Putamen (tissue), 1 donor: ENCODE measurements around the gene NLRP1.
"Not testable (repeated sequence)": the region's sequence is repeated elsewhere in the genome, so short reads cannot be mapped to it uniquely, and the experiment has no call there.

ENCODE experiments used
- DNase-seq: peaks from one replicate; pipeline ENCODE4 v3.0.0-alpha.2; 2016; ENCODE audit warnings: low spot score

Gene NLRP1

DNA sequence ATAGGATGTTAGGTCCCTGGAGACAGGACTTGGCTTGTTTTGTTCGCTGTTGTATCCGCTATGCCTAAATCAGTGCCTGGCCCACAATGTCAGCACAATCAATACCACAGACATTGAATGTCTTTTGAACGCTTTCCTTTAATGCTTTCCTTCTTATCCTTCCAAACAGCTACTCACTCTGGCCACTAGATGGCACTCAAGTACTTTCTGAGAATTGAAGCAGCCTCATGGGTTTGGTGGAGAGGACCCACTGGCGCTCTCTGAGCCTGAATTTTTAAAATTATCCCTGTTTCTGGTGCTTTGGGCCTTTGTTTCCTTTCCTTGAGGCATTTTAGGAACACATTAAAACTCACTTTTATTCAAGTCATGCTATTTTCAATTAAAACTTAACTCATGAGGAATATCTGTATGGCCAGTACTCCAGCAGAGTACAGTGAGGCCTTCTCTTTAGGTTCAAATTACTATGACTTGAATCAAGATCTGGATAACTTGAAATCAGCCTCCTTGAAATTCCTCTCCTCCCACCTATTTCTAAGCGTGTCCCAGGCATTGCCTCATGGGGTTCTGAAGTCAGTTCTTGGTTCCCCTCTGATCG lies 3.2 kb upstream of the NLRP1 start:
- DNase-seq: peak; percentile 70

DNA sequence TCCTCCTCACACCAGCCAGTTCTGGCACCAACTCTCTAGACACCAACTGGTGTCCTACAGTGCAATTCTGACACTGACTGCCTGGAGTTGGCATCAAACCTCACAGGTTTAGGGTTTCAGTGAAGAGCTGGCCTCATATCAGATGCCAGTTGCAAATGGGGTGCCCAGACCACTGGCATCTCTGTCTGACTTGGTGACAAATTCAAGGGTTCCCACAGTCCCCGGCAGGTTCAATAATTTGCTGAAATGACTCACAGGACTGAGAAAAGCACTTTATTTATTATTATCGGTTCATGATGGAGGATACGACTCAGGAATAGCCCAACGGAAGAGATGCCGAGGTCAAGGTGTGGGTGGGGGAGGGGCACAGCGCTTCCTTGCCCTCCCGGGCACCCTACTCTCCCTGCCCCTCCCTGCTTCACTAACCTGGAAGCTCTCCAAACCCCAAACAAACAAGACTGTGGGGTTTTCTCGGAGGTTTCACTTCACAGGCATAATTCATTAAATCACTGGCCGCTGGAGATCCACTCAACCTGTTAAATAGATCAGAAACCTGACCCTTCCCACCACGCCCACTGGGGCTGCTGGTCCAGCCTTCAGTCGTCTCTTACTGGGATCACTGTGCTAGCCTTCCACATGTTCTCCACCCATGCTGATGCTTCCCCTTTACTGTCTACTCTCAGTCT lies 1.7 kb upstream of the NLRP1 start:
- no peak for DNase-seq

DNA sequence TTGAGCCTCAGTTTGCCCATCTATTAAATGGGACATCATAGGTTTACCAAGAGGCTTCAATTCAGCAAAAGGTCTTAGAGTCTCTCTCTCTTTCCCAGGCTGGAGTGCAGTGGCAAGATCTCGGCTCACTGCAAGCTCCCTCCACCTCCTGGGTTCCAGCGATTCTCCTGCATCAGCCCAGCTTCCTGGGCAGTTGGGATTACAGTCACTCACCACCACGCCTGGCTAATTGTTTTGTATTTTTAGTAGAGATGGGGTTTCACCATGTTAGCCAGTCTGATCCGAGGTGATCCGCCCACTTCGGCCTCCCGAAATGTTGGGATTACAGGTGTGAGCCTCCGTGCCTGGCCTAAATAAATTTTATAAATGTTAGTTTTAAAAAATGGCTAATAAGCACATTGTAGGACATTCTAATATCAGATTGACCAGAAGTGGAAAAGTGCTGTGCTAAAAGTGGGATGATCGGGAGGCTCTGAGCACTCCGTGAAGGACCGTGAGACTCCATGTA lies 1.0 kb upstream of the NLRP1 start:
- no peak for DNase-seq

DNA sequence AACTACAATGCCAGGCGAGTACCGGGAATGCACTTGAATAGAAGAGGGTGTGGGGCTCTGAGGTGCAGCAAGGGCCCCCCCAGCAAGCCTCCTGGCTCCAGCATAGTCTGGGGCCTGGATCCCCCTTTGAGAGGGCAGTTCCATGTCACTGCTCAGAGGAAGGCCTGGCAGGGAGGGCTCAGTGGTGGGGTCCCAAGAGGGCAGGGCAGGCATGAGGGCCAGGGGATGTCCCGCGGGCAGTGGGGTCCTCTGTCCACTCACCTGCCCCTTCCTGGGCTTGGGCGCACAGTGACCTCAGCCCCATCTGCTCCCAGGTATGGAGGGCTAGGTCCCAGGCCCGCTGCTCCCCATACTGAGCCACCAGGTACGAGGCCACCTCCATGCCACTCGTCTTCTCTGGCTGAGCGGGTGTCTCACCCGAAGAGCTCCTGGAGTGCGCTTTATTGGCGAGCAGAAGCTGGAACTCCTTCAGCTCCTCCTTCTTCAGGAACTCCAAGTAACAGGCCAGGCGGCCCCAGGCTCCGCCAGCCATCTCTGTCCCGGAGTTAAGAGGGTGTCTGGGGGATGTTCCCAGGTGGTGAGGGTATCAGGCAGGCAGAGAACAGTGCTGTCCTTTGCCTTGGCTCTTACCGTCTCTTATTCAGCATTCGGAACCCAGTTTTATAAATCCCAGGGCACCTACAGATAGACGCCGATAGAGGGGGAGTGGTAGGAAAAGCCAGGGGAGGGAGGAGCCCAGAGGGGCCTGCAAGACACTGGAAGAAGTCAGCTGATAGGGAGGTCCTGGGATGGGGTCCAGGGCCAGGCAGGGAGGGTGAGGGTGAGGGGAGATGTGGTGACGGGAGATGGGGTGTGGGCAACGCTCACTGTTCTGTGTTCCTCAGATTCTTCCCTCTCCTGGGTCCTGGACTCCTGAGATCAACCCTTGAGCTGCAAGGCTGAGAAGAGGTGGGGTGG lies 605 bp downstream of the NLRP1 start:
- no peak for DNase-seq

DNA sequence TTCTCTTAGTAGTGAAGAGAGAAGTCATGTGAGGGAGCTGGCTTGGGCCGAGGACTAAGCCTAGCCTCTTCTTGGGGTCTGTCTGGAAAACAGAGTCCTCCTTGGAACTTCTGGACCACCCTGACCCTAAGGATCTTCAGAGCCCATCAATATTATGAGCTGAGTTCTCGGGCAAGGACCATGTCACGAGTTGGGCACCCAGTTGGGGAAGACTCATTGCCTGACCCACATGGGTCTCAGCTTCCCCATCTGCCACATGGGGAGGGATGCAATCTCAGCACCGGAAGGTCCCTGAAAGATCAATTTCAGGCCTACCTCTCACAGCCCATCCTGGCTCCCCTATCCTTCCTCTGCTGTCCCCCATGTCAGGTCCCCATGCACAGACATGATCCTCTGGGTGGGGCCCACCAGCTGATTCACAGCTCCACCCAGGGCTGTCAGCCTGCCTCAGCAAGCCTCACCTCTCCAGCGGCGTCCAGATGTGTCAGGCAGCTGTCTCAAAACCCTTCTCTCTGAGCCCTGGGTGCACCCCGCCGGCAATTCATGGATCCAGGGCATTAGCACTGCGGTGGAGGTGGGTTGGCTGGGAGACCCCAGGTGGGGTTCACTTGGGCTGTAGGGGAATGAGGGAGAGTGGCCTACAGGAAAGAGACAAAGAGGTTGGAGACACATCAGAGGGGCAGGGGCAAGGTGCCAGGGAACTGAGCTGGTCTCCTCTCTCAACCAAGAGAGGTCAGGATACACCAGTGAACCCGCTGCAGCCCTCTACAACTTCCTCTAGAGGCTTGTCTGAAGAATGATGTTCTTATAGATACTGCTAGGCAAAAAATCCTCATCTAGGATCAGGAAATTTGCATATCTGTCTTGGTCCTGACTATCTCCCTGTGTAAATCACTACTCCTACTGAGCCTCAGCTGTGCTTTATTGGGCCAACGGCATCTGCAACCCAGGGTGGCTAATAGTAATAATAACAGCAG lies 1.8 kb downstream of the NLRP1 start:
- no peak for DNase-seq

DNA sequence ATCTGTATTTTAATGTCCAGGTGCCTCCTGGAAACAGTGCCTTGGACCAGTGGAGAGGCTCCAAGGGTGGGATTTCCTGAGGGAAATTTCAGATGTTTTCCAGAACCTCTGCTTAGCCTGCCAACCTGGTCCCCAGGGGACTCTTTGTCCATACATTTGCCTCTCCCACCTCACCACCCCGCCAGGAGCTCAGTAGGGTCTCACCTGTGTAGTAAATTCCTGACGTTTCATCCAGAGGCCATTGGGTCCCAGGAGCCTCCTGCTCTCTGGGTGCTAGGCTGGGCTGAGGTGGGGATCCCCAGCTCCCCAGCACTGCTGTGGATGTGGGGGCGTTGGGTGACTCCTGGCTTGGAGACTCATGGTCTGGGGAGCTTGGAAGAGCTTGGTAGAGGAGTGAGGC lies 2.7 kb downstream of the NLRP1 start:
- DNase-seq: no peak

DNA sequence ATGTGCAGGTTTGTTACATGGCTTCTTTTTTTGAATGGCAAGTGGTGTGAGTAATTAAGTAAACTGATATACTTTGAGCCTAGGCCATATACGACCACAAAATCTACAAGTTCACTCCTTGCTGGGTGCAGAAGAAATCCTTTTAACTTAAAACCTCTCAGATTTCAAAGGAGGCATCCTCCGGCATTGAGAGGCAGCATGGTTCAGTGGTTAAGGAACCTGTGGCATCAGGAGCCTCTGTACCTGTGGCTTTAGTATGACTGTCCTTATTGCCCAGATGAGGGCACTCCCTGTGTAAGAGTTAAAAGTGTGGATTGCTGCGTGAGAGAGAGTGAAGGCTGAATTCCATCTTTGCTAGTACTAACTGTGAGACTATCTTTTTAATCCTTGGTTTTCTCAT lies 3.3 kb downstream of the NLRP1 start:
- DNase-seq: no peak

DNA sequence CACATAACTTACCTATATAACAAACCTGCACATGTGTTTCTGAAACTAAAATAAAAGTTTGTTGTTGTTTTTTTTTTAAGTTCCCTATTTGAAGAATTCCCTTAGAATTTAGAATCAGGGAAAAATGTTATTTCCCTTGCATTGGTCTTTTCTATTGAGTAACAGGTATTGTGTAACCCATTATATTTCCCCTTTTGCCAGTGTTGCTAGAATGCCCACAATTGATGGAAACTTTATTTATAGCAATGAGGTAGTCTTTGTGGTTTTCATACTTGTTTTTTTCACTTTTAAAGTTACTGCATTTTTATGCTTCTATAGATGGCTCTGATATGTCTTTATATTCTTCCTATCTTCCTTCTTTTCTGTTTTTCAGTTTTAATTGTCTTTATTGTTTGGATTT lies 3.9 kb downstream of the NLRP1 start:
- DNase-seq: no peak

DNA sequence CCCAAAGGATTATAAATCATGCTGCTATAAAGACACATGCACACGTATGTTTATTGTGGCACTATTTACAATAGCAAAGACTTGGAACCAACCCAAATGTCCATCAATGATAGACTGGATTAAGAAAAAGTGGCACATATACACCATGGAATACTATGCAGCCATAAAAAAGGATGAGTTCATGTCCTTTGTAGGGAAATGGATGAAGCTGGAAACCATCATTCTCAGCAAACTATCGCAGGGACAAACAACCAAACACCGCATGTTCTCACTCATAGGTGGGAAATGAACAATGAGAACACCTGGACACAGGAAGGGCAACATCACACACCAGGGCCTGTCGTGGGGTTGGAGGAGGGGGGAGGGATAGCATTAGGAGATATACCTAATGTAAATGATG lies 5.5 kb downstream of the NLRP1 start:
- not testable (repeated sequence) for DNase-seq

DNA sequence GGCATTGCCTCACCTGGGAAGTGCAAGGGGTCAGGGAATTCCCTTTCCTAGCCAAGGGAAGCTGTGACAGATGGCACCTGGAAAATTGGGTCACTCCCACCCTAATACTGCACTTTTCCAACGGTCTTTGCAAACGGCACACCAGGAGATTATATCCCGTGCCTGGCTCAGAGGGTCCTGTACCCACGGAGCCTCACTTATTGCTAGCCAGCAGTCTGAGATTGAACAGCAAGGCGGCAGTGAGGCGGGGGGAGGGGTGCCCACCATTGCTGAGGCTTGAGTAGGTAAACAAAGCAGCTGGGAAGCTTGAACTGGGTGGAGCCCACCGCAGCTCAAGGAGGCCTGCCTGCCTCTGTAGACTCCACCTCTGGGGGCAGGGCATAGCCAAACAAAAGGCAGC lies 11.3 kb downstream of the NLRP1 start:
- DNase-seq: not testable (repeated sequence)

DNA sequence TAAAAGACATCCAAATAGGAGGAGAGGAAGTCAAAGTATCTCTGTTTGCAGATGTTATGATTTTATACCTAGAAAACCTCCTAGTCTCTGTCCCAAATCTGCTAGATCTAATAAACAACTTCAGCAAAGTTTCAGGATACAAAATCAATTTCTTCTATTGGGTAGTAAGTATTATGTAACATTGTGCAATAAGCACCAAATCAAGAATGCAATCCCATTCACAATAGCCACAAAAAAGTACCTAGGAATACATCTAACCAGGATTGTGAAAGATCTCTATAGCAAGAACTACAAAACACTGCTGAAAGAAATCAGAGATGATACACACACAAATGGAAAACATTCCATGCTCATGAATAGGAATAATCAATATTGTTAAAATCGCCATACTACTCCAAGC lies 13.0 kb downstream of the NLRP1 start:
- no peak for DNase-seq

DNA sequence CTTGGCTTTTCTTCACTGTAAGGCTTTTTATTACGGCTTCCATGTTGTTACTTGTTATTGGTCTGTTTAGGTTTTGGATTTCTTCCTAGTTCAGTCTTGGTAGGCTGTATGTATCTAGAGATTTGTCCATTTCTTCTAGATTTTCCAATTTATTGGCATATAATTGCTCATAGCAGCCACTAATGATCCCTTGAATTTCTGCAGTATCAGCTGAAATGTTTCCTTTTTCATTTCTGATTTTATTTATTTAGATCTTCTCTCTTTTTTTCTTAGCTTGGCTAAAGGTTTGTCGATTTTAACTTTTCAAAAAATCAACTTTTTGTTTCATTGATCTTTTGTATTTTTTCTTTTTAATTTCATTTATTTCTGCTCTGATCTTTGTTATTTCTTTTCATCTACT lies 18.5 kb downstream of the NLRP1 start:
- DNase-seq: no peak

DNA sequence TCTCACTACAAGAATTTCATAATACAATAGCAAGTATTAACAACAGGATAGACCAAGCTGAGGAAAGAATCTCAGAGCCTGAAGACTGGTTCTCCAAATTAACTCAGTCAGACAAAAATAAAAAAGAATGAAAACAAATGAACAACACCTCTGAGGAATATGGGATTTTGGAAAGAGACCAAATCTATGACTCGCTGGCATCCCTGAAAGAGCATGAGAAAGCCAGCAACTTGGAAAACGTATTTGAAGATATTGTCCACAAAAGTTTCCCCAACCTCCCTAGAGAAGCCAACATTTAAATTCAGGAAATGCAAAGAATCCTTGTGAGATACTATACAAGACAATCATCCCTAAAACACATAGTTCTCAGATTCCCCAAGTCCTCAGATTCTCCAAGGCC lies 20.9 kb downstream of the NLRP1 start:
- DNase-seq: no peak

DNA sequence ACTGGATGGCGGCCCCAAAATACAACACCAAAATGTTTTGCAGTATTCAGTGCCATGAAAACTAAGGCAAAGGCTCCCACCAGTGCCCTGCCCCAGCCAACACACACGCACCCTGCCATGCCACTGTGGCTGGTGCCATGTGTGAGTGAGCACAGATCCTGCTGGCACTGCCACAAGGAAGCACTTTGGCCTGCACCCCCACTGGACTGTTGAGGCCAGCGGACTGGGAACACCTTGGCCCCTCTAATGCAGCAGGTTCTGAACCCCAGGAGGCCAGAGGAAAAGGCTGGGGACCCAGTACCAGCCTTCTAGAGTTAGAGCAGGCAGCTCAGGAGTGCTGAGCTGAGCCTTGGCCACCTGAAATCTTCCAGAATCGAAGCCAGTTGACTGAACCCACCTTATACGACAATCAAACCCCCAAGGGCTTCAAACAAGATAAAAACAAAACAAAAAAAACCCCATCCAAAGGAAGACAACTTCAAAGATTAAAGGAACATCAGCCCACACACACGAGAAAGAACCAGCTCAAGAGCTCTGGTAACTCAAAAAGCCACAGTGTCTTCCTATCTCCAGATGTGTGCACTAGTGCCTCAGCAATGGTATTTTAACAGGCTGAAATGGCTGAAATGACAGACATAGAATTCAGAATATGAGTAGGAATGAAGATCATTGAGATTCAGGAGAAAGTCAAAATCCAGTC lies 21.5 kb downstream of the NLRP1 start:
- no peak for DNase-seq

DNA sequence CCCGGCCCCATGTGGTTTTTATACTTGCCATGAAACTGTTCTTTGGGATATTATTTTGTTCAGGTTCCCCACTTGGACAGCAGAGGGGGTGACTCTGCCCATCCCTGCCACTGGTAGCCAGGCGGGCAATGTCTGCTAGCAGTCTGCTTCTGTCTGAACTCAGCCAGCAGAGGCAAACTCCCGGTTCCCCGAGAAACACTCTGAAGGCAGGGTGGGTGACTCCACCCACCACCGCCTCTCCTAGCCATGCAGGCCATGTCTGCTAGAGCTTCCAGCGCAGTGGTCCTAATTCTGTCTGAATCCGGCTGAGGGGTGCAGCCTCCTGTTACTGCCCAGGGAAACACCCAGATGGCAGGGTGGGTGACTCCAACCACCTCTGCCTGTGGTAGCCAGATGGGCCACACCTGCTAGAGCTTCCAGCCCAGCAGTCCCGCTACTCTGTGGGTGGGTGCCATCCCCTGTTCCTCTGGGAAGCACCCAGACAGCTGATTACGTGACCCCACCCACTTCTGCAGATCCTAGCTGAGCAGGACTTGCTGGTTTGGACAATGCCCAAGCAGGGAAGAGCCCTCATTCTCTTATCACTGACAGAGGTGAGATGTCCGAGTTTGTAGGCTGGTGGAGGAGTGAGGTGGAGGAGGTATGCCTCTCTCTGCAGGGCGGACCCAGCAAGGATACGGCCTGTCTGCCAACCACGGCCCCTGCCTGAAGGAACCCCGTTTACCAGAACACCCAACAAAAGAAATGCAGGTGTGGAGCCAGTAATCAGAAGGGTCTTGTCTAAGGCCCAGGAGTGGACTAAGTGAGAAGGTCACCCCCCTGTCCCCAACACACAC lies 22.4 kb downstream of the NLRP1 start:
- no peak for DNase-seq

DNA sequence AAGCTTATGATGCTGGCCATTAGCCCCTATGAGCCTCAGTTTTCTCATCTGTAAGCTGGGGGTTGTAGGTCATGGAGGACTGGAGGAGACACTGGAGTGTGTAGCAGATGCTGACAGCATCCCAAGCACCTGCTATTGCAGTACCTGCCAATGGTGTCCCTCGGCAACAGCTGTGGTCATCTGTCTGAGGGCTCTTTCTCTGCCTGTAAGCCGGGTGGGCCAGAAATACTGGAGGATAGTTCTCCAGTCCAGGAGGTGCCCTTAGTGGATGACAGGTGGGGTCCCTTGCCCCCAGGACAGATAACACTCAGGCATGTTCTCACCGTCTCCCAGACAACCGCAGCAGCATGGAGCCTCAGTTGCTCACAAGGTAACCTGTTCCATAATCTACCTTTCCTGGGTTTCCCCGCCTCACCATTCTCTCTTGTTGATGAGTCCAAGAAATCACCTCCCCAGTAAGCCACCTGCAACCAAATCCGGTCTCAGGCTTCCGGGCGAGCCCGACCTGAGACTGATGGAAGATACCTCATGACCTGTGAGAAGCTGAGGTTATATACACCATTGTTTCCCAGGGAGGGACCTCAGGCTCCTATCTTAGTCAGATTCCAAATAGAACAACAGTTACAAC lies 23.8 kb downstream of the NLRP1 start:
- DNase-seq: no peak

DNA sequence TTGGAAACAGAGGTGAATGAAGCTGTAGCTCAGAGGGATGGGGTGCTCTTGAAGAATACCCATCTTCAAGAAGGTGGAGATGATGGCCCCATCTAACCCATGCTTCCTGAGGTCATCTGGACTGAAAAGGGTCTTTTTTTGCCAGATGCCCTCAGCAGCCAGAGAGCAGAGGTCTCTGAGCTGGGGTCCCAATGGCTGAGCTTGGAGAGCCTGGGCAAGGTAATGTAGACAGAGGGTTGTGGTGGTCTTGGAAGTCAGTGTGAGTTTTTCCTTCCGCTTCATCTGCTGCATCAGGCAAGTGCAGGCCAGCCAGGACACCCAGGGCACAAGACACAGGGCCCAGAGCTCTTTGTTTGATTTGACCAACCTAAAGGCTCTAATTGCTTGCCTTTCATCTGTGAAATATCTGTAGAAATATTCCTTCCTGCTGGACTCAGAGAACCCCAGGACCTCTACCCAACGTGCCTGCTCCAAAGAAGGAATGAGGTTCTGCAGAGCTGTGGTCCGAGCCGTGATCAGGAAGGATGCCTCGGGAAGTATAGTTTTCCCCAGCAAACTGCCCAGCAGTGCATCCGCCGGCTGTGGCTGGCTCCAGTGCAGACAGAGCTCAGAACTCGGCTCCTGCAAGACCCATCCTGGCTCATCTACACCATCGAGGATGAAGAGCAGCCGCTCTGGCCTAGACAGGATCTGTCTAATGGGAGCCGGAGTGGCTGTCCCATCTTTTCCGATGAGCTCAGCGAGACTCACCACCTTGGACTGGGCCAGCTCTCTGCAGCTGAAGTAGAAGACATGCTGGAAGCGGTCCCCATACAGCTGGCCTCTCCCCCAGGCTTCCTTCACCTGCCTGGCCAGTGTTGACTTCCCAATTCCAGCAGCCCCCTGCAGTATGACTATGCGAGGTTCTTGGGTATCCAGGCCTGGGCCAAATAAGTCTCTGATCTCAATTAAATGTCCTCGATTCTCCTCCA lies 25.2 kb downstream of the NLRP1 start:
- no peak for DNase-seq

DNA sequence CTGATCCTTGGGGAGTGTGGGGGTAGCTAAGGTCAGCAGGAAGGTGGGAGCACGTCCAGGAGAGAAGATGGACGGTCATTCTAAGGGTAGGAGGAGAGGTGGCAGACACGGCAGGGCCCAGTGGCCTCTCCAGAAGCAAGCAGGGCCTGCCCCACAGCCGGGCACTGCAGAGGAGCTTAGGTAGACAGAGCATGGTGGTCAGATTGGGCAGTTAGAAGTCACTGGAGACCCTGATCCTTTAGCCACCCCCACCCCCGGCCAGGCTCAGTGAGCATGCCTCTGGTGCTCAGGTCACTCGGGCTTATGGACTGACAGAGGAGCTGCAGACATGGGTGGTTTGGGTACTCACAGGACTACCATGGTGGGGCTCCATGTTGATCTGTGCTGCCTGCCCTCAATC lies 26.3 kb downstream of the NLRP1 start:
- no peak for DNase-seq
